ENCODE results near the gene NDUFB3.

GRCh38 chr2:201118121-201118960 is 46.5 kb downstream of the NDUFB3 start:
- peak; percentile 56; the same call in 1 of the 2 replicates for TF ChIP-seq CTCF (conservative IDR thresholded peaks at IDR 0.05)
- no peak for TF ChIP-seq EZH2 (IDR thresholded peaks at IDR 0.05; ENCODE audit: low read depth)

Data from PC-9 (cell line).